ENCODE measurements around the gene PRPS2. TPM values are rescaled to one million over a fixed set of nuclear protein-coding genes. Genes with fewer than 3 reads are reported as not detected.

The PRPS2 gene
- total RNA-seq, 4 donors from 2014 or later, result 20.6 to 35.5 (median 33.6) TPM

DNA sequence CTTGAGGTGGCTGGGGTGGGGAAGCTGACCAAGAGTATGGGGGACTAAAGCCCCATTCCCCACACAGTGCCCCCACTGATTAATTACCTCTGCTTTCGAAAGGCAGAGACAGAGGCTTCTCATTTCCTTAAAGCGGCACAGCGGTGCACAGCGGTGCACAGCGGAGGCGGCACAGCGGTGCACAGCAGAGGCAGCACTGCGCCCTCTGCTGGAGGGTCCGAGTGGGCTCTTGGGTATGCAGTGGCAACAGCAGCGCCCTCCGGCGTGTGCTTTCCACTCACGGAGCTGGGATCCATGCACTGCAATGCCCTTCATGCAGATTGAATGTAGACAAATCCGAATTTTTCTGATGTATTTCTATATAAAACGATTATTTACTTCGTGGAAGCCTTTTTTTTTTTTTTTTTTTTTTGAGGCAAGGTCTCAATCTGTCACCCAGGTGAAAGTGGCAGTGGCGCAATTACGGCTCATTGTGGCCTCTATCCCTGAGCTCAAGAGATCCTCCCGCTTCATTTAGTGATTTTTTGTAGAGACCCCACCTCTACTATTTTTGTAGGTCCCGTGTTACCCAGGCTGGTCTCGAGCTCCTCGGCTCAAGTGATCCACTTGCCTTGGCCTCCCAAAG, 19.7 kb upstream of the PRPS2 start:
- Histone ChIP-seq H3K36me3 (no peaks in the 10 kb centered on the region), H3K4me1 (no peaks in the 10 kb centered on the region), H3K4me3 (no peak overlapping the region), H3K27me3 (peaks cover 13% of the 10 kb centered on the region), H3K9me3 (no peaks in the 10 kb centered on the region), H3K27ac (no peak overlapping the region)
- peak; percentile 55 for ATAC-seq
- WGBS, 2 donors (ENCODE audit: low coverage in 1 of 2), result 16 to 93% methylated on average over 6 to 7 of the region's 22 CpGs
- no peak for TF ChIP-seq EP300 (IDR thresholded peaks at IDR 0.05)
- TF ChIP-seq, protein P1, sequence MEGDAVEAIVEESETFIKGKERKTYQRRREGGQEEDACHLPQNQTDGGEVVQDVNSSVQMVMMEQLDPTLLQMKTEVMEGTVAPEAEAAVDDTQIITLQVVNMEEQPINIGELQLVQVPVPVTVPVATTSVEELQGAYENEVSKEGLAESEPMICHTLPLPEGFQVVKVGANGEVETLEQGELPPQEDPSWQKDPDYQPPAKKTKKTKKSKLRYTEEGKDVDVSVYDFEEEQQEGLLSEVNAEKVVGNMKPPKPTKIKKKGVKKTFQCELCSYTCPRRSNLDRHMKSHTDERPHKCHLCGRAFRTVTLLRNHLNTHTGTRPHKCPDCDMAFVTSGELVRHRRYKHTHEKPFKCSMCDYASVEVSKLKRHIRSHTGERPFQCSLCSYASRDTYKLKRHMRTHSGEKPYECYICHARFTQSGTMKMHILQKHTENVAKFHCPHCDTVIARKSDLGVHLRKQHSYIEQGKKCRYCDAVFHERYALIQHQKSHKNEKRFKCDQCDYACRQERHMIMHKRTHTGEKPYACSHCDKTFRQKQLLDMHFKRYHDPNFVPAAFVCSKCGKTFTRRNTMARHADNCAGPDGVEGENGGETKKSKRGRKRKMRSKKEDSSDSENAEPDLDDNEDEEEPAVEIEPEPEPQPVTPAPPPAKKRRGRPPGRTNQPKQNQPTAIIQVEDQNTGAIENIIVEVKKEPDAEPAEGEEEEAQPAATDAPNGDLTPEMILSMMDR (IDR thresholded peaks at IDR 0.05), result peak in 1 of 4 experiments; percentile 52

GRCh38 chrX:12777670-12778069, 13.5 kb upstream of the PRPS2 start:
- H3K27ac ChIP-seq, result no peak overlapping the region
- TF ChIP-seq EP300 (IDR thresholded peaks at IDR 0.05) (no peak), POLR2A (IDR thresholded peaks at IDR 0.05) (no peak), POLR2AphosphoS5 (IDR thresholded peaks at IDR 0.05) (no peak)
- no peaks in the 10 kb centered on the region for H3K36me3 ChIP-seq
- H3K4me3 ChIP-seq, result no peak overlapping the region
- H3K9me3 ChIP-seq, result no peaks in the 10 kb centered on the region
- H3K27me3 ChIP-seq, result no peaks in the 10 kb centered on the region
- H3K4me1 ChIP-seq, result no peaks in the 10 kb centered on the region
- no peak for ATAC-seq

GRCh38 chrX:12779534-12779933, 11.7 kb upstream of the PRPS2 start:
- no peaks in the 10 kb centered on the region for H3K4me1 ChIP-seq
- no peaks in the 10 kb centered on the region for H3K36me3 ChIP-seq
- H3K27me3 ChIP-seq, result no peaks in the 10 kb centered on the region
- TF ChIP-seq POLR2AphosphoS5 (IDR thresholded peaks at IDR 0.05) (no peak), EP300 (IDR thresholded peaks at IDR 0.05) (no peak), POLR2A (IDR thresholded peaks at IDR 0.05) (no peak)
- TF ChIP-seq, protein P1 (IDR thresholded peaks at IDR 0.05), result no peak
- H3K27ac ChIP-seq, result no peak overlapping the region
- no peak overlapping the region for H3K4me3 ChIP-seq
- no peaks in the 10 kb centered on the region for H3K9me3 ChIP-seq
- ATAC-seq, result no peak
- WGBS, 2 donors (ENCODE audit: low coverage in 1 of 2), result 48 to 84% methylated on average over 3 to 4 of the region's 4 CpGs

DNA sequence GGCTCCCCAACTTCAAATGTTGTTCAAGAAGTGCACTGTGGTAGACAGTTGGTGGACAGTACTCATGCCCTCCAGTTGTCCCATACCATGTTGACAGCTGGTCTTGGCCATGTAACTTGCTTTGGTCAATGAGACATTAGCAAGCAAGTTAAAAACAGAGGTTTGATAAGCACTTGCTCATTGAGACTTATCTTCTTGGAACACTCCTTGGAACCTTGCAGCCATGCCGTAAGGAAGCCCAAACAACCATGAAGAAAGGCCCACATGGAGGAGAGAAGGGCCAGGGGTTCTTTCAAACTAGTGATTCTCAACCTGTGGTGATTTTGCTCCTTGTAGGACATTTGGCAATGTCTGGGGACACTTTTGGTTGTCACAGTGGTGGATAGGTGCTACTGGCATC, 2.6 kb upstream of the PRPS2 start:
- TF ChIP-seq, protein P1 (IDR thresholded peaks at IDR 0.05), result no peak
- TF ChIP-seq EP300 (IDR thresholded peaks at IDR 0.05) (no peak), POLR2A (IDR thresholded peaks at IDR 0.05) (no peak), POLR2AphosphoS5 (IDR thresholded peaks at IDR 0.05) (no peak)
- H3K27me3 ChIP-seq, result no peaks in the 10 kb centered on the region
- no peaks in the 10 kb centered on the region for H3K36me3 ChIP-seq
- H3K4me3 ChIP-seq, result no peak overlapping the region
- no peak for ATAC-seq
- WGBS, 2 donors (ENCODE audit: low coverage in 1 of 2), result 86% methylated on average over 1 of the region's 1 CpG; no CpG with 5 or more reads in 1 of the 2 donors
- H3K9me3 ChIP-seq, result no peaks in the 10 kb centered on the region
- no peaks in the 10 kb centered on the region for H3K4me1 ChIP-seq
- no peak overlapping the region for H3K27ac ChIP-seq

DNA sequence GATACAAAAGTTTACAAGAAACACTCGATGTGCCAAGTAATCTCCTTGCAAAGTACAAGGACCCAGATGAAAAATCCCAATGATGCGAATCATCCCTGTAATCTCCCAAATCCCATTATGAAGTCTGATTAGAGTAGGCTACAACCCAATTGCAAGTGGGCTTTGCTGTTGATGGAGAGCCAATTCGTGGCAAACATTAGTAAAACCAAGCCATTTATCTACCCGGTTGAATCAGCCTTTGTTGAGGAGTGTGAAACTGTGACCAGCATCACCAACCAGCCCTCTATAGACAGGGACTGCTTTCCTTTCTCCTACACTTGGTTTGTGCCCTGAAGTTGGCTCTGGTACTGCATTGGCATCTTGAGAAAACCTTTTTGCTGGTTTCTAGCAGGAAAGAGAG, 1.2 kb upstream of the PRPS2 start:
- WGBS, 2 donors (ENCODE audit: low coverage in 1 of 2), result 63 to 80% methylated on average over 1 to 3 of the region's 4 CpGs
- TF ChIP-seq, protein P1 (IDR thresholded peaks at IDR 0.05), result no peak
- no peak for TF ChIP-seq POLR2A (IDR thresholded peaks at IDR 0.05)
- TF ChIP-seq POLR2AphosphoS5 (IDR thresholded peaks at IDR 0.05), result no peak
- TF ChIP-seq EP300 (IDR thresholded peaks at IDR 0.05), result no peak
- no peak overlapping the region for H3K4me3 ChIP-seq
- no peaks in the 10 kb centered on the region for H3K9me3 ChIP-seq
- H3K27me3 ChIP-seq, result no peaks in the 10 kb centered on the region
- H3K36me3 ChIP-seq, result no peaks in the 10 kb centered on the region
- H3K27ac ChIP-seq, result no peak overlapping the region
- no peaks in the 10 kb centered on the region for H3K4me1 ChIP-seq
- ATAC-seq, result no peak

Data from gastroesophageal sphincter (tissue), 4 donors.